Measurements from ENCODE around the gene SEC11A.

Gene SEC11A

GRCh38 chr15:84734794-84735479 lies 19.0 kb upstream of the SEC11A start:
- no peaks in the 10 kb centered on the region for H3K36me3 ChIP-seq
- H3K9me3 ChIP-seq (ENCODE audit: severe bottlenecking): no peaks in the 10 kb centered on the region
- no peak overlapping the region for H3K27ac ChIP-seq
- H3K27me3 ChIP-seq (ENCODE audit: insufficient read depth, low read depth, severe bottlenecking): no peaks in the 10 kb centered on the region
- DNase-seq: peak; percentile 37
- TF ChIP-seq, protein P1, sequence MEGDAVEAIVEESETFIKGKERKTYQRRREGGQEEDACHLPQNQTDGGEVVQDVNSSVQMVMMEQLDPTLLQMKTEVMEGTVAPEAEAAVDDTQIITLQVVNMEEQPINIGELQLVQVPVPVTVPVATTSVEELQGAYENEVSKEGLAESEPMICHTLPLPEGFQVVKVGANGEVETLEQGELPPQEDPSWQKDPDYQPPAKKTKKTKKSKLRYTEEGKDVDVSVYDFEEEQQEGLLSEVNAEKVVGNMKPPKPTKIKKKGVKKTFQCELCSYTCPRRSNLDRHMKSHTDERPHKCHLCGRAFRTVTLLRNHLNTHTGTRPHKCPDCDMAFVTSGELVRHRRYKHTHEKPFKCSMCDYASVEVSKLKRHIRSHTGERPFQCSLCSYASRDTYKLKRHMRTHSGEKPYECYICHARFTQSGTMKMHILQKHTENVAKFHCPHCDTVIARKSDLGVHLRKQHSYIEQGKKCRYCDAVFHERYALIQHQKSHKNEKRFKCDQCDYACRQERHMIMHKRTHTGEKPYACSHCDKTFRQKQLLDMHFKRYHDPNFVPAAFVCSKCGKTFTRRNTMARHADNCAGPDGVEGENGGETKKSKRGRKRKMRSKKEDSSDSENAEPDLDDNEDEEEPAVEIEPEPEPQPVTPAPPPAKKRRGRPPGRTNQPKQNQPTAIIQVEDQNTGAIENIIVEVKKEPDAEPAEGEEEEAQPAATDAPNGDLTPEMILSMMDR (IDR thresholded peaks at IDR 0.05; ENCODE audit: low read depth, low read length): no peak
- no peak overlapping the region for H3K4me3 ChIP-seq (ENCODE audit: low read depth, low read length)

DNA sequence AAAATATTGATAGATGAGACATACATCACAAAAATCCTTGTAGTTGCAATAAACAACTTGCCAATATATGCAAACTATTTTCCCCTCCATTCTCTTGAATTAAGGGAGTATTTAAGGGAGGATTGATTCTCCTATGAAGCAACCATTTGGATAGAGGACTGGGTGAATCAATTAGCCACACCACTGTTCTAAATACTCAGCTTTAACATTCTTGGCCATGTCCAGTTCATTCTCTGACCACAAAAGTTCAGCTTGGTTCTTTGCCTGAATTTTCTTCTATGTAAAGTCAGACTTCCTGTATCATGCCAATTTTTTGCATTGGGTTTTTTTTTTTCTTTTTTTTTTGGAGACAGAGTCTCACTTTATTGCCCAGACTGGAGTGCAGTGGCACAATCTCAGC lies 15.8 kb upstream of the SEC11A start:
- Histone ChIP-seq H3K9me3 (ENCODE audit: severe bottlenecking) (no peaks in the 10 kb centered on the region), H3K36me3 (no peaks in the 10 kb centered on the region), H3K27ac (no peak overlapping the region), H3K4me3 (ENCODE audit: low read depth, low read length) (no peak overlapping the region), H3K27me3 (ENCODE audit: insufficient read depth, low read depth, severe bottlenecking) (no peaks in the 10 kb centered on the region)
- TF ChIP-seq, protein P1 (IDR thresholded peaks at IDR 0.05; ENCODE audit: low read depth, low read length): no peak
- DNase-seq: no peak

DNA sequence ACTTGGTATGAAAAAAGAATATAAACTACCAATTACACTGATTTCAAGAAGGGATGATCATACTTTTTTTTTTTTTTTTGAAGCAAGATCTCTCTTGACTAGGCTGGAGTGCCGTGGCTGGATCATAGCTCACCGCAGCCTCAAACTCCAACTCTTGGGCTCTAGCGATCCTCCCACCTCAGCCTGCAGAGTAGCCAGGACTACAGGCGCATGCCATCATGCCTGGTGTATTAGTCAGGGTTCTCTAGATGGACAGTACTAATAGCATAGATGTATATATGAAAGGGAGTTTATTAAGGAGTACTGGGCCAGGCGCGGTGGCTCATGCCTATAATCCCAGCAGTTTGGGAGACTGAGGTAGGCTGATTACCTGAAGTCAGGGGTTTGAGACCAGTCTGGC lies 11.5 kb upstream of the SEC11A start:
- TF ChIP-seq, protein P1 (IDR thresholded peaks at IDR 0.05; ENCODE audit: low read depth, low read length): no peak
- Histone ChIP-seq H3K27me3 (ENCODE audit: insufficient read depth, low read depth, severe bottlenecking) (no peaks in the 10 kb centered on the region), H3K27ac (no peak overlapping the region), H3K9me3 (ENCODE audit: severe bottlenecking) (no peaks in the 10 kb centered on the region), H3K4me3 (ENCODE audit: low read depth, low read length) (no peak overlapping the region), H3K36me3 (no peaks in the 10 kb centered on the region)
- no peak for DNase-seq

- TF ChIP-seq, protein P1 (IDR thresholded peaks at IDR 0.05; ENCODE audit: low read depth, low read length): no peak
- Histone ChIP-seq H3K4me3 (ENCODE audit: low read depth, low read length) (no peak overlapping the region), H3K36me3 (no peaks in the 10 kb centered on the region), H3K27ac (no peak overlapping the region), H3K27me3 (ENCODE audit: insufficient read depth, low read depth, severe bottlenecking) (no peaks in the 10 kb centered on the region), H3K9me3 (ENCODE audit: severe bottlenecking) (no peaks in the 10 kb centered on the region)
- no peak for DNase-seq
Measured at GRCh38 chr15:84725001-84725491, 9.1 kb upstream of the SEC11A start.

- no peaks in the 10 kb centered on the region for H3K9me3 ChIP-seq (ENCODE audit: severe bottlenecking)
- H3K4me3 ChIP-seq (ENCODE audit: low read depth, low read length): no peak overlapping the region
- H3K36me3 ChIP-seq: no peaks in the 10 kb centered on the region
- no peaks in the 10 kb centered on the region for H3K27me3 ChIP-seq (ENCODE audit: insufficient read depth, low read depth, severe bottlenecking)
- peak; percentile 25 for DNase-seq
- TF ChIP-seq, protein P1 (IDR thresholded peaks at IDR 0.05; ENCODE audit: low read depth, low read length): no peak
- peak overlapping the region; percentile 40 for H3K27ac ChIP-seq
Measured at GRCh38 chr15:84722628-84723027, 6.7 kb upstream of the SEC11A start.

DNA sequence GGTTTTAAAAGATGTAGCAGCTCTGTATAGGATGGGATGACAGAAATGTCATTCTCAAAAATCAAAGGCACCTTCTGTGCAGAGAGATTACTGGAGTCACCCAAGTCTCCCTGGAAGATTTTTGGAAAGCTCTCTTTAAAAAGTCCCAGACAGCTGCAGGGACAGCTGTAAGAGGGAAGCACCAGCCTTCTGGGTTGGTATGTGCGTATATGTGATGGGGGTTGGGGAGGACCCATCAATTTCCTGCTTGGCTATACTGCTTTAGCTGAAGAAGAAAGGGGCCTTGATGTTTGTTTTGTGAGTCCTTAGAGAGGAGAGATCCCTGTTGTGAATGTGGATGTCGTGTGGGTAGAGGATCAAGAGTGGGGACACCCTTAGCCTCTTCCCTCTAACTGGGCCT lies 5.4 kb upstream of the SEC11A start:
- Histone ChIP-seq H3K27ac (no peak overlapping the region), H3K27me3 (ENCODE audit: insufficient read depth, low read depth, severe bottlenecking) (no peaks in the 10 kb centered on the region), H3K9me3 (ENCODE audit: severe bottlenecking) (no peaks in the 10 kb centered on the region), H3K4me3 (ENCODE audit: low read depth, low read length) (no peak overlapping the region), H3K36me3 (no peaks in the 10 kb centered on the region)
- no peak for DNase-seq
- TF ChIP-seq, protein P1 (IDR thresholded peaks at IDR 0.05; ENCODE audit: low read depth, low read length): no peak

Data from WERI-Rb-1 (cell line).